Measurements from ENCODE around the gene ZBTB9. TPM values are rescaled to one million over a fixed set of nuclear protein-coding genes. Genes with fewer than 3 reads are reported as not detected.

Gene ZBTB9
- total RNA-seq, 4 donors from 2014 or later = under 0.01 to 12.0 (median 4.7) TPM

- Histone ChIP-seq H3K27me3 (no peaks in the 10 kb centered on the region), H3K4me1 (no peaks in the 10 kb centered on the region), H3K9me3 (no peaks in the 10 kb centered on the region), H3K27ac (no peak overlapping the region), H3K4me3 (no peak overlapping the region), H3K36me3 (no peaks in the 10 kb centered on the region)
- TF ChIP-seq, protein P1, sequence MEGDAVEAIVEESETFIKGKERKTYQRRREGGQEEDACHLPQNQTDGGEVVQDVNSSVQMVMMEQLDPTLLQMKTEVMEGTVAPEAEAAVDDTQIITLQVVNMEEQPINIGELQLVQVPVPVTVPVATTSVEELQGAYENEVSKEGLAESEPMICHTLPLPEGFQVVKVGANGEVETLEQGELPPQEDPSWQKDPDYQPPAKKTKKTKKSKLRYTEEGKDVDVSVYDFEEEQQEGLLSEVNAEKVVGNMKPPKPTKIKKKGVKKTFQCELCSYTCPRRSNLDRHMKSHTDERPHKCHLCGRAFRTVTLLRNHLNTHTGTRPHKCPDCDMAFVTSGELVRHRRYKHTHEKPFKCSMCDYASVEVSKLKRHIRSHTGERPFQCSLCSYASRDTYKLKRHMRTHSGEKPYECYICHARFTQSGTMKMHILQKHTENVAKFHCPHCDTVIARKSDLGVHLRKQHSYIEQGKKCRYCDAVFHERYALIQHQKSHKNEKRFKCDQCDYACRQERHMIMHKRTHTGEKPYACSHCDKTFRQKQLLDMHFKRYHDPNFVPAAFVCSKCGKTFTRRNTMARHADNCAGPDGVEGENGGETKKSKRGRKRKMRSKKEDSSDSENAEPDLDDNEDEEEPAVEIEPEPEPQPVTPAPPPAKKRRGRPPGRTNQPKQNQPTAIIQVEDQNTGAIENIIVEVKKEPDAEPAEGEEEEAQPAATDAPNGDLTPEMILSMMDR (IDR thresholded peaks at IDR 0.05) = no peak
- TF ChIP-seq POLR2A (IDR thresholded peaks at IDR 0.05) = no peak
- DNase-seq = no peak
- intact Hi-C loops (cut with DNase I; ENCODE audit: low total_unique reads) = no loop called here
Measured at GRCh38 chr6:33488339-33488738, 34.0 kb downstream of the ZBTB9 start.

DNA sequence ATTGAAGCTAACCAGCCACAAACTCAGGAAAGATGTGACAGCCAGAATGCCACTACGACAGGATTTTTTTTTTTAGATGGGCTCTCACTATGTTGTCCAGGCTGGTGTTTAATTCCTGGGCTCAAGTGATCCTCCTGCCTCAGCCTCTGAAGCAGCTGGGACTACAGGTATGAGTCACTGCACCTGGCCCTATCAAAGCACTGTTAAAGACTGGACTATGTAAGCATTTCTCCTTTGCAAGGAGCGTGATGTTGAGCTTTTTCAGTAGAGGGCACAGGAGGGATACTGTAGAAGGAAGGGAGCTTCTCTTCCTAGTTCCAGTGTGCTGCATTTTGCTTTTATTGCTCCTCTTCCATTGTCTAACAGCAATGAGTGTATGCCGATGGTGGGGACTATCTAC, 35.8 kb downstream of the ZBTB9 start:
- H3K27me3 ChIP-seq = no peaks in the 10 kb centered on the region
- H3K36me3 ChIP-seq = no peaks in the 10 kb centered on the region
- TF ChIP-seq, protein P1 (IDR thresholded peaks at IDR 0.05) = no peak
- TF ChIP-seq POLR2A (IDR thresholded peaks at IDR 0.05) = no peak
- H3K27ac ChIP-seq = no peak overlapping the region
- H3K4me1 ChIP-seq = no peaks in the 10 kb centered on the region
- no peak overlapping the region for H3K4me3 ChIP-seq
- H3K9me3 ChIP-seq = no peaks in the 10 kb centered on the region
- no peak for DNase-seq
- intact Hi-C loops (cut with DNase I; ENCODE audit: low total_unique reads) = no loop called here

- intact Hi-C loops (cut with DNase I; ENCODE audit: low total_unique reads) = no loop called here
- no peaks in the 10 kb centered on the region for H3K27me3 ChIP-seq
- DNase-seq = no peak
- no peaks in the 10 kb centered on the region for H3K4me1 ChIP-seq
- no peaks in the 10 kb centered on the region for H3K36me3 ChIP-seq
- H3K4me3 ChIP-seq = no peak overlapping the region
- H3K27ac ChIP-seq = no peak overlapping the region
- no peak for TF ChIP-seq POLR2A (IDR thresholded peaks at IDR 0.05)
- TF ChIP-seq, protein P1 (IDR thresholded peaks at IDR 0.05) = no peak
- no peaks in the 10 kb centered on the region for H3K9me3 ChIP-seq
Measured at GRCh38 chr6:33490621-33491020, 36.2 kb downstream of the ZBTB9 start.

GRCh38 chr6:33492093-33492492, 37.7 kb downstream of the ZBTB9 start:
- TF ChIP-seq, protein P1 (IDR thresholded peaks at IDR 0.05) = no peak
- no peak for TF ChIP-seq POLR2A (IDR thresholded peaks at IDR 0.05)
- H3K27ac ChIP-seq = no peak overlapping the region
- H3K27me3 ChIP-seq = no peaks in the 10 kb centered on the region
- intact Hi-C loops (cut with DNase I; ENCODE audit: low total_unique reads) = no loop called here
- no peaks in the 10 kb centered on the region for H3K4me1 ChIP-seq
- no peaks in the 10 kb centered on the region for H3K9me3 ChIP-seq
- no peak overlapping the region for H3K4me3 ChIP-seq
- no peaks in the 10 kb centered on the region for H3K36me3 ChIP-seq
- DNase-seq = no peak

DNA sequence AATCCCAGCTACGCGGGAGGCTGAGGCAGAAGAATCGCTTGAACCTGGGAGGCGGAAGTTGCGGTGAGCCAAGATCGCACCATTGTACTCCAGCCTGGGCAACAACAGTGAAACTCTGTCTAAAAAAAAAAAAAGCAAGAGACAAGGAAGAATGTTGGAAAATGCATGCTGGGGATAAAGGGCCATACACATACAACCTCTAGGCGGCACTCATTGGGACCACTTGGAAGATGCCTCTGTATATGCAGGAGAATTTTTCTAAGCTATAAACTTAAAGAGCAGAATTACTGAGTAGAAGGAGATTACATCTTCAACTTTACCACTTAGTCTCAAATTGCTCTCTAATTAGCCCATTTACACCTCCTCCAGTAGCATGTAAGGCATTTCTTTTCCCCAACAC, 42.8 kb downstream of the ZBTB9 start:
- no peak for DNase-seq
- Histone ChIP-seq H3K27ac (no peak overlapping the region), H3K9me3 (no peaks in the 10 kb centered on the region), H3K4me3 (no peak overlapping the region), H3K4me1 (no peaks in the 10 kb centered on the region), H3K27me3 (no peaks in the 10 kb centered on the region), H3K36me3 (no peaks in the 10 kb centered on the region)
- TF ChIP-seq POLR2A (IDR thresholded peaks at IDR 0.05) = no peak
- TF ChIP-seq, protein P1 (IDR thresholded peaks at IDR 0.05) = no peak
- intact Hi-C loops (cut with DNase I; ENCODE audit: low total_unique reads) = no loop called here

Measured in uterus (tissue), 4 donors.